ENCODE data around the gene SERPINA6. TPM values are rescaled to one million over a fixed set of nuclear protein-coding genes. Genes with fewer than 3 reads are reported as not detected.
"Not testable (repeated sequence)": the region's sequence is repeated elsewhere in the genome, so short reads cannot be mapped to it uniquely, and the experiment has no call there.

Gene SERPINA6
- total and polyA plus RNA-seq, 5 experiments from 2014 or later = not detected

GRCh38 chr14:94346065-94346786 lies 23.1 kb upstream of the SERPINA6 start:
- peaks cover 10 to 37% (median 19%) of the 10 kb centered on the region in 5 donors for H3K27me3 Mint-ChIP-seq
- ATAC-seq, H3K36me3 Mint-ChIP-seq, POLR2A ChIA-PET, H3K4me3 Mint-ChIP-seq, DNase-seq, H3K4me1 Mint-ChIP-seq, H3K9me3 Mint-ChIP-seq: not testable (repeated sequence)
- H3K27ac Mint-ChIP-seq = peak overlapping the region in 1 of 10 donors; percentile 60

GRCh38 chr14:94345344-94346064 lies 22.4 kb upstream of the SERPINA6 start:
- Mint-ChIP-seq H3K4me1 (peaks cover 0 to 6% (median 3%) of the 10 kb centered on the region in 4 donors), H3K36me3 (no peaks in the 10 kb centered on the region), H3K27ac (no peak overlapping the region), H3K9me3 (peaks cover 0 to 5% (median 0%) of the 10 kb centered on the region in 9 donors), H3K4me3 (no peak overlapping the region), H3K27me3 (peaks cover 17 to 41% (median 27%) of the 10 kb centered on the region in 5 donors)
- ATAC-seq (no peak), DNase-seq (no peak)
- POLR2A ChIA-PET = interaction anchor here (0.5 kb wide), 1 partner anchor 1437 kb away, joined by 4 read pairs; no protein-coding TSS in a partner anchor

DNA sequence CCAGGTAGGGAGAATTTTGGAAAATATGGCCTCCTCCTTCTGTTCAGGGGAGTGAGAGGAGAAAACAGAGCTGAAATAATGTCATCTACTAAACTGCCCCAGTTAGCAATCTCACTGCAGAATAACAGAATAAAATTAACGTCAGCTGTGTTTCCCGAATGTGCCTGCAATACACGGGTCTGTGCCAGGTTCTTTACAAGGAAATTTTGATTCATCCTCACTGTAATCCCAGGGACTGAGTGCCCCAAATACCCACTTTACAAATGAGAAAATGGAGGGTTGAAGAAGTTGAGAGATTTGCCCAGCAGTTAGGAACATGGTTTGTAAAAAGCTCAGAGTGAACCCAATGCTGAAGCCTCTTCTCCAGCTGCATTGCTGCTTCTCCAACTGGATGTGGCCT lies 21.3 kb upstream of the SERPINA6 start:
- POLR2A ChIA-PET = no interaction called here
- H3K27ac Mint-ChIP-seq = no peak overlapping the region
- H3K4me1 Mint-ChIP-seq = peaks cover 0 to 6% (median 3%) of the 10 kb centered on the region in 4 donors
- H3K4me3 Mint-ChIP-seq = no peak overlapping the region
- H3K36me3 Mint-ChIP-seq = no peaks in the 10 kb centered on the region
- DNase-seq = no peak
- H3K27me3 Mint-ChIP-seq = peaks cover 19 to 37% (median 27%) of the 10 kb centered on the region in 5 donors
- ATAC-seq = no peak
- peaks cover 0 to 5% (median 0%) of the 10 kb centered on the region in 9 donors for H3K9me3 Mint-ChIP-seq

DNA sequence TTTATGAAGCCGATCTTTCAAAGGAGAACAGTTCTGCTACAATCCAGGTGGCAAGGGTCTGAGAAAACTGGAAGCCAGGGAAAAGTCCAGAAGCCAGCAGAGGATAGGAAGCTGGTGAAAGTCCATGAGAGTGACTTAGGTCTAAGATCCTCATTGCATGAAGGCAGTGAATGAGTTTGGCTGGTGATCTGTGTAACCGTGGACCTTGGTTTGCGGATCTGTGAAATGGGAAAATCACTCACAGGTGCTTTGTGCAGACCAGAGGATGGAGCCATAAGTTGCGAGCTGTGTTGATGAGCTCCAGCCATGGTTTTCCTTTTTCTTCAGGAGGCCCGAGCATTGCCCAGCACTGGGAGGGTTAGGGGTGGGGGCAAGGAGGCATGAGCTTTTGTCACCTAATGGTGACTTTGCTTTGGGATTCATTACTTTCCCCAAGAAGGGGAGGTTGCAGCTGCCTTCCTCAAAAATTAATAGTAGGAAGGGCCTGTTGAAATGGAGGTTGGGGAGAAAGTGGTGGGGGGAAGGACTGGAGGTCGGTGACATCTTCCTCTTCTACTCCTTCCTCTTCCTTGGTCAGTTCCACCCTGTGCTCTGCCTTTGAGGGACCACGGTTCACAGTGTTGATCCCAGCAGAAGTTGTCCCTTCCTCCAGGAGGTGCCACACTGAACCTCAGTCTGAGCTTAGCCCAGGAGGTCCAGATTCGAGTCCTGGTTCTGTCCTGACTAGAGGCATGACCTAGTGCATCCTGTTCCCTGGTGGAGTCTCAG lies 20.3 kb upstream of the SERPINA6 start:
- POLR2A ChIA-PET = no interaction called here
- DNase-seq (no peak), ATAC-seq (no peak)
- H3K4me3 Mint-ChIP-seq = no peak overlapping the region
- no peak overlapping the region for H3K27ac Mint-ChIP-seq
- H3K36me3 Mint-ChIP-seq = no peaks in the 10 kb centered on the region
- H3K9me3 Mint-ChIP-seq = peaks cover 0 to 5% (median 0%) of the 10 kb centered on the region in 9 donors
- H3K4me1 Mint-ChIP-seq = peaks cover 0 to 6% (median 3%) of the 10 kb centered on the region in 4 donors
- peaks cover 19 to 33% (median 27%) of the 10 kb centered on the region in 5 donors for H3K27me3 Mint-ChIP-seq

DNA sequence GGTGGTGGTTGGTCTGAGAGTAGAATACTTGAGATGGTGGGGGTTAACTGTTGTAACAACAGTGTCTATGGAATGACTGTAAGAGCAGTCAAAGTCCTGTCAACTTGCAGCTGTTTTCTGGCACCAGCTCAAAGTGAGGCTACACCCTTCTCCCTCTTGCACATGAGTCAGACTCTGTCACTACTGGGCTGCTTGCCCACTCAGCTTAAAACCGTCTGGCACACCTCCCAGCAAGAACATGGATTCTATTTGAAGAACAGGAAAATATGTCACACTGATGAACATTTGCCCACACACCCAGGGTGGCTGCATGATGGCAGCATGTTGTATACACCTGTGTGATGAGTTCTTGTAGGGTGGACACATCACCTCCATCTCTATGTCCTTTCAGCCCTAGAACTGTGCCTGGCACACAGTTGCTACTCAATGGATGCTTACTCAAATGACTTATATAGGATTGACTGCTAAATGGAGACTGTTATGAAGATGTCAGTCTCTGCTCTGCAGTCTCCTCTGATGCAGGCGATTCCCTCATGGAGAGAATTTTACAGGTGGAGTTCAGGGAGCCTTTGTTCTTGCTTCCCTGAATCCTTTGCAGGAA lies 19.3 kb upstream of the SERPINA6 start:
- Mint-ChIP-seq H3K36me3 (no peaks in the 10 kb centered on the region), H3K4me3 (no peak overlapping the region), H3K9me3 (peaks cover 0 to 5% (median 0%) of the 10 kb centered on the region in 9 donors), H3K27me3 (peaks cover 19 to 36% (median 33%) of the 10 kb centered on the region in 5 donors), H3K4me1 (peaks cover 0 to 6% (median 3%) of the 10 kb centered on the region in 4 donors), H3K27ac (no peak overlapping the region)
- DNase-seq = no peak
- no peak for ATAC-seq
- POLR2A ChIA-PET = no interaction called here

DNA sequence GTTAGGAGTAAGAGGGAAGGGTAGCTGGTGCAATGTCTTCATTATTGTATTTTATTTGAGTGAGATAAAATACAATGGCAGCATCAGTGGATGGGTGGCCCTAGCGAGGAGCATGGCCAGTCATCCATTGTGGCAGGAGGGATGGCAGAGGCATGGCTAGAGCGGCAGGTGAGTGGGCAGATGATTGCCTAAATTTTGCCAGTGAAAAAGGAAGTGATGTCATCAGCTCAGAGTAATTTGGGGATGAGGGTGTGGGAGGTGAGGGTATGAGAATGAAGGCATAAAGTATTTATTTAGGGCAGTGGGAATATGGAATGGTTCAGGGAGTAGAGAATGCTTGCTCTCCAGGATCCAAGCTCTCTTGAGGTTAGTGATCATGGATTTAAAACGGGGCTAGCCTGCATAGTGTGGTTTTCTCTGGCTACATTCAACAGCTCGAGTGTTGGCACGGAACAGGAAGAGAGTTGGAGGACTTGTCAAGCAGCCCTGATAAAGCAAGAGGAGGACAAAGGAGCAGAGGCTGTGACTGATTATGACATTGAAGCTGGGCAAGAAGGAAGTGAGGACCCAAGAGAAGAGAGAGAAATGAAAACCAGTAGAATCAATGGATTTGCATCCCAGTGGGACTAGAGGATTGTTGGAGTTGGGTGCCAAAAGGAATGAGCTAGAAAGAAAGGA lies 18.7 kb upstream of the SERPINA6 start:
- peaks cover 19 to 36% (median 30%) of the 10 kb centered on the region in 5 donors for H3K27me3 Mint-ChIP-seq
- no peaks in the 10 kb centered on the region for H3K36me3 Mint-ChIP-seq
- no peak for ATAC-seq
- H3K27ac Mint-ChIP-seq = peak overlapping the region in 1 of 10 donors; percentile 2
- H3K4me1 Mint-ChIP-seq = peaks cover 0 to 6% (median 3%) of the 10 kb centered on the region in 4 donors
- H3K4me3 Mint-ChIP-seq = no peak overlapping the region
- POLR2A ChIA-PET = no interaction called here
- peaks cover 0 to 5% (median 0%) of the 10 kb centered on the region in 9 donors for H3K9me3 Mint-ChIP-seq
- DNase-seq = no peak

GRCh38 chr14:94340533-94340932 lies 17.4 kb upstream of the SERPINA6 start:
- DNase-seq = no peak
- no peak overlapping the region for H3K4me3 Mint-ChIP-seq
- peaks cover 0 to 5% (median 0%) of the 10 kb centered on the region in 9 donors for H3K9me3 Mint-ChIP-seq
- peaks cover 19 to 40% (median 32%) of the 10 kb centered on the region in 5 donors for H3K27me3 Mint-ChIP-seq
- POLR2A ChIA-PET = no interaction called here
- no peak for ATAC-seq
- H3K4me1 Mint-ChIP-seq = peaks cover 0 to 6% (median 3%) of the 10 kb centered on the region in 4 donors
- H3K27ac Mint-ChIP-seq = no peak overlapping the region
- H3K36me3 Mint-ChIP-seq = no peaks in the 10 kb centered on the region

DNA sequence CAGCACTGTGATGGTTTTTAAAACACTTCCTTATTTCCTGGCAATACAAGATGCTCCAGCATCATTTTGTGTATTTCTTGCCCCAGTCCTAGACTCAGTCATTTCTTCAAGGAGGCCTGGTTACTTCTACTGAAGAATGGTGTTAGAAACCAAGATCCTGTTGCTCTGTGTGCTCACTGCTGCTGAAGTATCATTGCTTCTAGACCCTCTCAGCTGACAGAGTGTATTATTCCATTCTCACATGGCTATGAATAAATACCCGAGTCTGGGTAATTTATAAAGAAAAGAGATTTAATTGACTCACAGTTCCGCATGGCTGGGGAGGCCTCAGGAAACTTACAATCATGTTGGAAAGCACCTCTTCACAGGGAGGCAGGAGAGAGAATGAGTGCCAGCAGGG lies 14.9 kb upstream of the SERPINA6 start:
- H3K4me3 Mint-ChIP-seq = no peak overlapping the region
- ATAC-seq (no peak), DNase-seq (no peak)
- no peak overlapping the region for H3K27ac Mint-ChIP-seq
- H3K36me3 Mint-ChIP-seq = no peaks in the 10 kb centered on the region
- H3K9me3 Mint-ChIP-seq = peaks cover 0 to 5% (median 0%) of the 10 kb centered on the region in 9 donors
- POLR2A ChIA-PET = no interaction called here
- H3K4me1 Mint-ChIP-seq = peaks cover 0 to 6% (median 3%) of the 10 kb centered on the region in 4 donors
- peaks cover 19 to 60% (median 30%) of the 10 kb centered on the region in 5 donors for H3K27me3 Mint-ChIP-seq

DNA sequence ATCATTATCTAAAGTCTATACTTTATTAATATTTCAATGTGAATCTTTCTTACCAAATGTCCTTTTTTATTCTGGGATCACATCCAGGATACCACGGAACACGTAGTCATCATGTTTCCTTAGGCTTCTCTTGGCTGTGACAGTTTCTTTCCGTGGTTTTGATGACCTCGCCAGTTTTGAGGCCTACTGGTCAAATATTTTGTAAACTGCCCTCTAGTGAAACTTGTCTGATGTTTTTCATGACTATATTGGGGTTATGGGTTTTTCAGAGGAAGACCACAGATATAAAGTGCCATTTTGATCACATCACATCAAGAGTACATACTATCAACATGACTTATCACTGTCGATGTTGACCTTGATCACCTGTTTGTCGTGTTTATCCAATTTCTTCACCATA lies 14.1 kb upstream of the SERPINA6 start:
- no peak overlapping the region for H3K4me3 Mint-ChIP-seq
- peaks cover 15 to 58% (median 30%) of the 10 kb centered on the region in 5 donors for H3K27me3 Mint-ChIP-seq
- H3K9me3 Mint-ChIP-seq = peaks cover 0 to 5% (median 0%) of the 10 kb centered on the region in 9 donors
- no peak overlapping the region for H3K27ac Mint-ChIP-seq
- ATAC-seq (no peak), DNase-seq (no peak)
- no peaks in the 10 kb centered on the region for H3K36me3 Mint-ChIP-seq
- POLR2A ChIA-PET = no interaction called here
- peaks cover 0 to 6% (median 3%) of the 10 kb centered on the region in 4 donors for H3K4me1 Mint-ChIP-seq

DNA sequence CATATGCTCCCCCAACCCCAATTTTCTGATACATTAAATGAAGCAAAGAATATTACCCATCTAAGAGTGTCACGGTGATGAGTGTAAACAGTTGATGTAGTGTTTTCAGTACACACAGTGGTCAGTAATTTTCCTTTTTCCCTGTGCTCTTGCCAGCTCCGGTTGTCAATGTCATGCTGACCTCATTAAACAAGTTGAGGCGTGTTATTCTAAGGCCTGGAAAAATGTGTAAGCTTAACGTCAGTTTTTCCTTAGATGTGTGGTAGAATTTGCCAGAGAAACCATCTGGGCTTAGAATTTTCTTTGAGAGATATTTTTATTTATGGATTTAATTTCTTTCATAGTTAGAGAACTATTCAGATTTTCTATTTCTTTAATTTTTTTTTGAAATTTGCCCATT lies 11.7 kb upstream of the SERPINA6 start:
- ATAC-seq = no peak
- POLR2A ChIA-PET = no interaction called here
- no peak overlapping the region for H3K4me3 Mint-ChIP-seq
- no peaks in the 10 kb centered on the region for H3K36me3 Mint-ChIP-seq
- H3K27me3 Mint-ChIP-seq = peaks cover 0 to 41% (median 10%) of the 10 kb centered on the region in 5 donors
- H3K9me3 Mint-ChIP-seq = no peaks in the 10 kb centered on the region
- H3K4me1 Mint-ChIP-seq = no peaks in the 10 kb centered on the region
- no peak for DNase-seq
- H3K27ac Mint-ChIP-seq = no peak overlapping the region

GRCh38 chr14:94332587-94332986 lies 9.5 kb upstream of the SERPINA6 start:
- peaks cover 0 to 9% (median 0%) of the 10 kb centered on the region in 3 donors for H3K36me3 Mint-ChIP-seq
- POLR2A ChIA-PET = no interaction called here
- H3K9me3 Mint-ChIP-seq = peaks cover 0 to 9% (median 0%) of the 10 kb centered on the region in 9 donors
- H3K4me3 Mint-ChIP-seq = no peak overlapping the region
- H3K27me3 Mint-ChIP-seq = peaks cover 2 to 33% (median 9%) of the 10 kb centered on the region in 5 donors
- H3K4me1 Mint-ChIP-seq = no peaks in the 10 kb centered on the region
- ATAC-seq (no peak), DNase-seq (no peak)
- no peak overlapping the region for H3K27ac Mint-ChIP-seq

- H3K36me3 Mint-ChIP-seq = peaks cover 0 to 9% (median 0%) of the 10 kb centered on the region in 3 donors
- ATAC-seq = no peak
- H3K4me3 Mint-ChIP-seq = no peak overlapping the region
- peaks cover 0 to 10% (median 0%) of the 10 kb centered on the region in 9 donors for H3K9me3 Mint-ChIP-seq
- no peak for DNase-seq
- POLR2A ChIA-PET = no interaction called here
- no peak overlapping the region for H3K27ac Mint-ChIP-seq
- peaks cover 2 to 32% (median 9%) of the 10 kb centered on the region in 5 donors for H3K27me3 Mint-ChIP-seq
- no peaks in the 10 kb centered on the region for H3K4me1 Mint-ChIP-seq
These were observed 9.0 kb upstream of the SERPINA6 start for GRCh38 chr14:94332063-94332583.

Measured in naive thymus-derived CD8-positive, alpha-beta T cell (primary cell).